ENCODE results near the gene MEF2C.

The MEF2C gene

GRCh38 chr5:88761939-88762338 lies 121.0 kb downstream of the MEF2C start:
- no peak for DNase-seq (ENCODE audit: low read depth in 4 of 4, low spot score in 1 of 4)

GRCh38 chr5:88761269-88761850 lies 121.6 kb downstream of the MEF2C start:
- DNase-seq (ENCODE audit: low read depth in 4 of 4, low spot score in 1 of 4): no peak

GRCh38 chr5:88760527-88760926 lies 122.5 kb downstream of the MEF2C start:
- DNase-seq (ENCODE audit: low read depth in 4 of 4, low spot score in 1 of 4): no peak

GRCh38 chr5:88758591-88758990 lies 124.4 kb downstream of the MEF2C start:
- DNase-seq (ENCODE audit: low read depth in 4 of 4, low spot score in 1 of 4): no peak

GRCh38 chr5:88758184-88758583 lies 124.8 kb downstream of the MEF2C start:
- DNase-seq (ENCODE audit: low read depth in 4 of 4, low spot score in 1 of 4): no peak

GRCh38 chr5:88756953-88757352 lies 126.0 kb downstream of the MEF2C start:
- no peak for DNase-seq (ENCODE audit: low read depth in 4 of 4, low spot score in 1 of 4)

GRCh38 chr5:88748666-88749065 lies 134.3 kb downstream of the MEF2C start:
- DNase-seq (ENCODE audit: low read depth in 4 of 4, low spot score in 1 of 4): no peak

- no peak for DNase-seq (ENCODE audit: low read depth in 4 of 4, low spot score in 1 of 4)
Measured at GRCh38 chr5:88746438-88746882, 136.5 kb downstream of the MEF2C start.

GRCh38 chr5:88745093-88745696 lies 137.8 kb downstream of the MEF2C start:
- no peak for DNase-seq (ENCODE audit: low read depth in 4 of 4, low spot score in 1 of 4)

GRCh38 chr5:88743231-88743834 lies 139.7 kb downstream of the MEF2C start:
- no peak for DNase-seq (ENCODE audit: low read depth in 4 of 4, low spot score in 1 of 4)

GRCh38 chr5:88741964-88742363 lies 141.0 kb downstream of the MEF2C start:
- no peak for DNase-seq (ENCODE audit: low read depth in 4 of 4, low spot score in 1 of 4)

- no peak for DNase-seq (ENCODE audit: low read depth in 4 of 4, low spot score in 1 of 4)
Measured at GRCh38 chr5:88740604-88741185, 142.3 kb downstream of the MEF2C start.

- DNase-seq (ENCODE audit: low read depth in 4 of 4, low spot score in 1 of 4): no peak
Measured at GRCh38 chr5:88736494-88736893, 146.5 kb downstream of the MEF2C start.

- DNase-seq (ENCODE audit: low read depth in 4 of 4, low spot score in 1 of 4): no peak
Measured at GRCh38 chr5:88734983-88735382, 148.0 kb downstream of the MEF2C start.

GRCh38 chr5:88734191-88734640 lies 148.8 kb downstream of the MEF2C start:
- no peak for DNase-seq (ENCODE audit: low read depth in 4 of 4, low spot score in 1 of 4)

GRCh38 chr5:88732862-88733261 lies 150.1 kb downstream of the MEF2C start:
- no peak for DNase-seq (ENCODE audit: low read depth in 4 of 4, low spot score in 1 of 4)

- no peak for DNase-seq (ENCODE audit: low read depth in 4 of 4, low spot score in 1 of 4)
Measured at GRCh38 chr5:88732181-88732633, 150.8 kb downstream of the MEF2C start.

GRCh38 chr5:88729829-88730182 lies 153.2 kb downstream of the MEF2C start:
- no peak for DNase-seq (ENCODE audit: low read depth in 4 of 4, low spot score in 1 of 4)

GRCh38 chr5:88729084-88729828 lies 153.7 kb downstream of the MEF2C start:
- DNase-seq (ENCODE audit: low read depth in 4 of 4, low spot score in 1 of 4): peak; percentile 21 to 36 (median 30)

- DNase-seq (ENCODE audit: low read depth in 4 of 4, low spot score in 1 of 4): no peak
Measured at GRCh38 chr5:88727705-88728313, 155.2 kb downstream of the MEF2C start.

- no peak for DNase-seq (ENCODE audit: low read depth in 4 of 4, low spot score in 1 of 4)
Measured at GRCh38 chr5:88725454-88725853, 157.5 kb downstream of the MEF2C start.

Data from stimulated activated CD4-positive, alpha-beta T cell treated with anti-CD3 and anti-CD28 coated beads, Interleukin-1b, Interleukin-23, amount 100 ng/mL, for 24 hours (primary cell).